Activated CD4-positive, alpha-beta T cell treated with anti-CD3 and anti-CD28 coated beads for 24 hours (primary cell): ENCODE results near the gene RASSF7.

Experiments
- DNase-seq, 2 donors: peaks; one replicate each; pipeline ENCODE4 v3.0.0-alpha.2; 2020; ENCODE audit warnings: low read depth in 2 of 2

Gene RASSF7

DNA sequence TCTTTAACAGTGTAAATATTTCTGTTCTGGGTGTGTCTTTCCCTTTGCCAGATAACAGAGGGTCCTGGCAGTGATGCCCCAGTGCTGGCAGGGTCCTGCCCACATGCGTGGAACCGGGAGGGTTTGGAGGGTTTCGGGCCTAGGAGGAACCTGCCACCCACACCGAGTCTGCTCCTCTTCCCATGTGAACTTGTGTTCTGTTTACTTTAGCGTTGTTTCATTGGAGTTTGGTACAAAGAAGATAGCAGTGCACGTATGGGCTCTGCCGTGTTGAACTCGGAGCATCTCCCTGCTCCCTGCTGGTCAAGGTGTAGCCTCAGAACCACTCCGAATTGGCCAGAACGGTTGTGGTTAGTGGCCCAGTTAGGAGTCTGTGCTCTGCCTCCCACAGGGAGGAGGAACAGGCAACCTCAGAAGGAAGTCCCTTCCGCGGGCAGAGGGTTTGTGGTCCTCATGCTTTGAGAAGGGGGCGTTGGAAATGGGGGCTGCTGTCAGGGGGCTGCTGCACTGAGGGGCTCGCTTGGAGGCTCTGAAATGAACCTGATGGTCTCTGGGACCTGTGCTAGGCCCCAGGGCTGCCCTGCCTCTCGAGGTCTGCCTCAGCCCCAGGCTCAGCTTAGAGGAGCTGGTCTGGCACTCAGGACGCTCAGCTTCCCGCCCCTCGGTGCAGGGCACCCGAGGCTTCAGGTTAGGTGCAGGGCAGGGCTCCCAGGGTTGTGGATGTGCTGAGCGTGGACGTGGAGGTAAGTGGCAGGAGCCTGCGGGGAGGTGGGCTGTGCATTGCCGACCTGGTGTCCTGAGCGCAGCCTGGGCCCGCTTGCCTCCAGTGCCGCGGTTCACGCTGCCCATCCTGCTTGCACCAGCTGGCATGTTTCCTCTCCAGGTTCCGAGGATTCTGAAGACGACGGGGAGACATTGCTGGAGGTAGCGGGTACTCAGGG lies 25.9 kb downstream of the RASSF7 start:
- no peak for DNase-seq

DNA sequence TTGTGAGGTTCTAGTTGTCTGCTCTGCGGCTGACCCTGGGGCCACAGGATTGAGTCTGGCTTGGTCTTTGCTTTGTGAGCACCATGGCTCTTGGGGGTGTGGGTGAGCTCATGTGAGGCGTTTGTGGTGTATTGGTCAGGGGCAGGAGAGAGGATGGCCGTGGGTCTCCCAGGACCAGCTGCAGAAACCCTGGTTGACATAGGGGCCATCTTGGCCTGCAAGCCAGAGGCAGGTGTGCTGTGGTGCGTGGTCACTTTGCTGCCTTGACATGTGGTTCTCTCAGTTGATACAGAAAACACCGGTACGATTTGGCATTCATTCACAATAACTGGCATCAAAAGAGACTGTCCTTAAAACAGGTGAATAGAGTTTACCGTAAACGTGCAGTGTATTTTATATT lies 26.8 kb downstream of the RASSF7 start:
- no peak for DNase-seq

DNA sequence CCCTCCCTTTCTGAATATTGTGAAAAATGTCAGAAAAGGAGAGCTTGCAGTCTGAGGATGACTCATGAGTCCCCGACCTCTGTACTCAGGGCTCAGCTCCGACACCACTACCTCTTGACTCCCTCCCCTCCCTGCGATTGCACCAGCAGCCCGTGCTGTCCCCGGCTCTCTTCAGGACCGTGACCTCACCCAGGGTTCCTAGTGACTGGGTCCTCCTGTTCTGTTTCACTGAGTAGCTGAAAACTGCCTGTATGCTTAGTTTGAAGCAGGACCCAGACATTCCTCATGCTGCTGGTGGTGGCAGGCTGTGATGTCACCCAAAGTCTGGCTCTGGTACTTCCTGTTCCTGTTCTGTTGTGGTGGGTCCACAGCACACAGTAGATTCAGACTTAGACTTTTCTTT lies 27.2 kb downstream of the RASSF7 start:
- peak; percentile 36 to 37 for DNase-seq

DNA sequence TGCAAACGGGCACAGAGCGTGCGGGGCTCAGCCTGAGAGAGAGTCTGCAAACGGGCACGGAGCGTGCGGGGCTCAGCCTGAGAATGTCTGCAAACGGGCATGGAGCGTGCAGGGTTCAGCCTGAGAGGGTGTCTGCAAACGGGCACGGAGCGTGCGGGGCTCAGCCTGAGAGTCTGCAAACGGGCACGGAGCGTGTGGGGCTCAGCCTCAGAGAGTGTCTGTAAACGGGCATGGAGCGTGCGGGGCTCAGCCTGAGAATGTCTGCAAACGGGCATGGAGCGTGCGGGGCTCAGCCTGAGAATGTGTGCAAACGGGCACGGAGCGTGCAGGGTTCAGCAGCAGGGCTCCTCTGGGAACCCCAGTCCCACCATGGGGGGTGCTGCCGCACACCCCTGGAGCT lies 29.0 kb downstream of the RASSF7 start:
- no peak for DNase-seq

DNA sequence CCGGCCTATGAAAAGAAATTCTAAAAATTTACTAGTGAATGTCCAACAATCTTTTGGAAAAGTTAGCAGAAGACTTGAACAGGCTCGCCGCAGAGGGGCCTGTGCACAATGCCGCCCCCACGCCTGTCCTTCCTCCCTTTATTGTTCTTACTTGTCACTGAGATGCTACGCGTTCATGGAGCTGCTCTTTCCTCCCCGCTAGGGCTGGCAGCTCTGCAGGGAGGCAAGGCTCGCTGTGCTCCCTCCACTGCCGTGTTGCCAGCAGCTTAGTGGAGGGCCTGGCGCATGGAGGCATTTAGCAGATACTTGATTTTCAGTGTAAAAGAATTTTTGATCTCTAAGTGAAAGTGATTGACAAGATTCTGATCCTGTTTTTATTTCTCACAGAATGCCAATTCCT lies 30.2 kb downstream of the RASSF7 start:
- DNase-seq, result no peak

DNA sequence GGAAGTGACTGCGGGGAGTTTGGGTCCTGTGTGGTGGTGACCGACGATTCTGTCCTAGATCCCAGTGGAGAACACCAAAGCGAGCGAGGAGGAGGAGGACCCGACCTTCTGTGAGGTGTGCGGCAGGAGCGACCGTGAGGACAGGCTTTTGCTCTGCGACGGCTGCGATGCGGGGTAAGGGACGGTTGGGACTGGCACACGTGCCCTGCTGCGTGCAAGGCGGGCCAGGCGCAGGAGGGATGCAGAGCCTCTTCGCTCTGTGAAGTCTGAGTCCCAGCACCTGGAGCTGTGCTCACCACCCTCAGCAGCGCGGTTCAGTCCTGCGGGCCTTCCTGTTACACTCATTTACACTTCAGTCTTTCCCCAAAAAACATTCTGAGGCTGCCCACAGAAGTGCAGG lies 31.7 kb downstream of the RASSF7 start:
- no peak for DNase-seq

DNA sequence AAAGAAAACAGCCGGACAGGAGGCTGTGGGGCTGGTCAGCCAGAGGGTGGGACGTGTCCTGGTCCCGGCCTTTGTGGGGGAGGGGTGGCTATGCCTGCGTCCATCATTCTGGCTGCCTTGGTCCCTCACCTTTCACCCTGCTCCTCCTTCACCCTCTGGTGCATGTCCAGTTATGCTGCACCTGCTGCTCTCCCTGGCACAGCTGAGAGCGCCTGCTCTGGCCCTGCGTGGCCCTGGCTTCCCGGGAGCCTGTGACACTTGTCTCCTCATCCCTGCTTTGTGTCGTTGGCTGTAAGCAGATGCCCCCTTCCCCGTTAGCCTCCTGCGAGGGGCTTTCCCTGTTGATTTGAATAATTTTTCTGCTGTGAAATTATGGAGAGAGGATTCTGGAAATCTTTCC lies 32.1 kb downstream of the RASSF7 start:
- no peak for DNase-seq

DNA sequence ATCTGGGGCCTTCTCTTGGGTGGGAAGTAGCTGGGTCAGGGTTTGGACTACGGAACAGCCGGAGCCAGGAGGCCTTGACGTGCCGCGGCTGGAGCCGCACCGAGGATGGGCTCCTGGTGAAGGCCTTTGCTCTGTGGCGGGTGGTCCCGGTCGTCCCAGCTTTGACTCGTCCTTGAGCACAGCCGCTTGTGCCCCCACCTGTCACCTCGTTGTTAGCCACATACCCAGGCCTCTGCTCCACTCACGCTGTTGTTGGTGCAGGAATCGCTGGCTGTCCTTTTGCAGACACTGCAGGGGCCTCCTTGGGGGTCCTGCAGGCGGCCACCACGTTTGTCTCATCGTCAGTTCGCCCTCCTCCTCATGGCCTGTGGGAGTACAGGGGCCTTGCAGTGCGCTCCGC lies 32.6 kb downstream of the RASSF7 start:
- no peak for DNase-seq

DNA sequence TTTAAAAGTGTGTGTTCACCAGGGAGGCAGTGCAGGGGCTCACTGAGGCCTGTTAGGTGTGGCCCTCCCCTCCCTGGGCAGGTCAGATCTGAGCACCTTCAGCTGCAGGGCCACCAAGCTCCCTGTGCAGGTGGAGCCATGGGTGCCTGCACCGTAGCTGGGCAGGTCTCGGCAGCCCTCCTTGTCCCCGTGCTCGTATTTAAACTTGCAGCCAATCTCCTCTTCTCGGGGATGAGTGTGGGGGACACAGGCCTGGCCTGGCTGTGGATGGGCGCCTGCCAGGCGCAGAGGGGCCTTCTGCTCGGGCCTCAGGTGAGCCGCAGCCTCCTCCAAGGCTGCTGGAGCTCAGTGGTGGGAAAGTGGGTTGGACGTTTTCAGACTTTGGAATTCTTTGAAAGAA lies 34.6 kb downstream of the RASSF7 start:
- no peak for DNase-seq

DNA sequence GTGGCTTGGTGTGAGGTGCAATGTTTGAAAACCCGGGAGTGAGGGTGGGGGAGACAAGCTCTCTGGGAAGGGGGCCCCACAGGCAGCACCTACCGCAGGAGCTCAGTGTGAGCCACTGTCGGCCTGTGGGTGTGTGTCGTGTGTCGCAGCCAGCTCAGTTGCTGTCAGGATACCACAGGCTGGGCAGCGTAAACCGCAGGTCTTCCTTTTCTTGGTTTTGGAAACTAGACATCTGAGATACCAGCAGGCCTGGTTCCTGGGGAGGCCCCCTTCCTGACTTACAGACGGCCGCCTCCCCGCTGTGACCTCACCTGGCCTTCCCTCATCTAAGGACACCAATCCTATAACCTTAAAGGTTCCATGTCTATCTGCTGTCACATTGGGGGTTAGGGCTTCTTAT lies 35.6 kb downstream of the RASSF7 start:
- no peak for DNase-seq

DNA sequence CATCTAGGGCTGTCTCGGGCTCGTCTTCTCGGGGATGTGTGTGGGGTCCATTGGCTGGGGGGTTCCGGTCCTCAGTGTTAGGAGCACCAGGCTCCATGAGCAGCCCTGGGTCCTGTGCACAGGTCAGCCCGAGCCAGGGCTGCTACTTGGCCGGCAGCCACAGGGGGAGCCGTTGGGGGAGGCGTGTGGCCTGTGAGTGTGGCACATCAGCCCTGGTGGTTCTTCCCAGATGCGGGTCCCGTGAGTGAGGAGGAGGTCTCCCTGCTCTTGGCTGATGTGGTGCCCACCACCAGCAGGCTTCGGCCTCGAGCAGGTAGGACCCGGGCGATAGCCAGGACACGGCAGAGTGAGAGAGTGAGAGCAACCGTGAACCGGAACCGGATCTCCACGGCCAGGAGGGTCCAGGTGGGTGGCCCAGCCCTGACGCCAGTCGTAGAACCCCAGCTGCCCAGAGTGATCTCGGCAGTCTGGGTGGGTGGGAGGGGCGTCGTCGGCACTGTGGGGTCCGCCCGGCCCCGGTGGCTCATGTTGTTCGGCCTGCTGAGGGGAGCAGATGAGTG lies 36.5 kb downstream of the RASSF7 start:
- DNase-seq, result no peak

DNA sequence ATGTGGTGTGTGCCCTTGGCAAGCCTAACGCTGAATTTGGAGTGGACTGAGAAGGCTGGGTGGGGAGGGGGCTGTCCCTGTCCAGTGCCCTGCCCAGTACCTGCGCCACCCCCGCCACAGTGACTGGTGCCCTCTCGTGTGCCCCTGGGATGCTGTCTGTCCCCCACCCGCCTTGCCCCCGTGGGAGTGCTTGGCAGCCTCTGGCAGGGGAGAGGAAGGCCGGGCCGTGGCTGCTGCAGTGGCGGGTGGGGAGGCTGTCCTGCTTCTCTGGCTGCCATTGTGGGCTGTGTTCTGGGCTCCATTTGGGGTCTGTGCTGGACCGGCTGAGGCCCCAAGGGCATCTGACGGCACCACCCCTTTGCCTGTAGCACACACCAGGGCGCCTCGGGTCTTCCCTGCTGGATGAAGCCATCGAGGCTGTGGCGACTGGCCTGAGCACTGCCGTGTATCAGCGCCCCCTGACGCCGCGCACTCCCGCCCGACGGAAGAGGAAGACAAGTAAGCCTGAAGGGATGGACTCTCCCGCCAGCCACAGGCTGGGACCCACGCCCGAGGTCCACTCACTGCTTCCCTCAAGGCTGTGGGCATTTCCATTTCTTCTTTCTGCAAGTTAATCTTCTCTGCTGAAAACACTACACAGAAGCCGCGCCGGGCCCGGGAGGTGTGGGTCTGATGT lies 37.4 kb downstream of the RASSF7 start:
- no peak for DNase-seq

DNA sequence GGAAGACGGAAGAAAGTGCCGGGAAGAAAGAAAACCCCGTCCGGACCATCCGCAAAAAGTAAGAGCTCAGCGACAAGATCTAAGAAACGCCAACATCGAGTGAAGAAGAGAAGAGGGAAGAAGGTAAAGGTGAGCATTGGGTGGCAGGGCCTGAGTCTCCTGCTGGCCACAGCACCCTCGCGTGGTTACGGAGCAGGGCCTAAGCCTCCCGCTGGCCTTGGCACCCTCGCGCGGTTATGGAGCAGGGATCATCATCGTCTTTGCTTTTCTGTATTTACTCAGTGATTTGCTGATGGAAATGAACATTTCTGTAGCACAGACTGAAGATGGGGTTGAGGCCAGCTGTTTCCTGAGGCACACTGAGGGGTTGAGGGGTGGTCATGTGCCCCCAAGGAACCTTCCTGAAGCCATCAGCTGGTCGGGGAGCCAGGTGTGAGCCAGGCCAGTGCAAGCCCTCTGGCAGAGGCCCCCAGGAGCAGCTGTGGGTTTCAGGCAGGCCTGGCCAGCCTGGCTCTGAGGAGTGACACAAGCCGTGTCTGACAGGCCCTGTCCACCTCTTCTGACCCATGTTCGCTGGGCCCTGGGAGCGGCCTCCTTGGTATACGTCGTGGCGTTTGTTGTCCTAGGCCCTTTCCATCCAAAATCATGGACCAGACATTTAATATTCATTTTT lies 40.9 kb downstream of the RASSF7 start:
- DNase-seq, result no peak

DNA sequence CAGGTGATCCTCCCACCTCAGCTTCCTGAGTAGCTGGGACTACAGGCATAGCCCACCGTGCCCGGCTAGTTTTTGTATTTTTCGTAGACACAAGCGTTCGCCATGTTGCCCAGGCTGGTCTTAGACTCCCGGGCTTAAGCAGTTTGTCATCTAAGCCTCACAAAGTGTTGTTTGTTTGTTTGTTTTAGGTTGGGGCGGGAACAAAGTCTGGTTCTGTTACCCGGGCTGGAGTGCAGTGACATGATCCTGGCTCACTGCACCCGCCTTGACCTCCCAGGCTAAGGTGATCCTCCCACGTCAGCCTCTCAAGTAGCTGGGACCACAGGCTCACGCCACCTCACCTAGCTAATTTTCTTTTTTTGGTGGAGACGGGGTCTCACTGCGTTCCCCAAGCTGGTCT lies 42.4 kb downstream of the RASSF7 start:
- DNase-seq, result no peak

DNA sequence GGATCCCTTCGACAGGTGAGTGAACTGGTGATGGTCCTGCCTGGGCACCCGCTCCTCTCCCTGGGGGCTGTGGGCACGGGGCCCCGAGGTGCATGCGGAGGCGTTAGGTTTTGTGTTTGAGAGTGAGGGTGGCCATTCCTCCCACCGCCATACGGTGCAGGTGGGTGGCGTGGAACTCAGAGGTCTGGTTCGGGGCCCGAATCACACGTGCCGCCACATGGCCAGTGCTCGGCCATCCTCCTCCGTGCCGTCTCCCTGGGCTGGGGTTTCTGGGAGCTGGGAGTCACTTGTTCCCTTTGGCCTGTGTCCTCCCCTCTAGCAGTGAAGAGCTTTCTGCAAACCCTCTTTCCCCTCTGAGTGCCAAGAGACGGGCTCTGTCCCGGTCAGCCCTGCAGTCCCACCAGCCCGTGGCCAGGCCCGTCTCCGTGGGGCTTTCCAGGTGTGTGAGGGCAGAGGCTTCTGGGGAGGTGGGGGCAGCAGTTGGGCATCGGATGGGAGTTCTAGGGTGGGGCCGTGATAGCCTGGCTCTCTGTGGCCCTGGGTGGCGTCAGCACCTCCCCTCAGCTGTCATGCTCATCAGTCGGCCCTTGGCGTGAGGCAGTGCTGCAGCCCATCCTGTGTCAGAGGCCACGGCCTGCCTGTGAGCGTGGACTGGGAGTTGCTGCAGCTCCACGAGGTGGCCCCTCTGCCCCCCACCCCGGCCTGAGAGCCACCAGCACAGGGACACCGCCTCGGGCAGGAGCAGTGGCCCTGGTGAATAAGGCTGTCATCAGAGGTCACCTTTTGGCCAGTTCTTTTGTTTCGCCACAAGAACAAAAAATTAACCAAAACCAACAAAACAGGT lies 44.7 kb downstream of the RASSF7 start:
- DNase-seq, result no peak

DNA sequence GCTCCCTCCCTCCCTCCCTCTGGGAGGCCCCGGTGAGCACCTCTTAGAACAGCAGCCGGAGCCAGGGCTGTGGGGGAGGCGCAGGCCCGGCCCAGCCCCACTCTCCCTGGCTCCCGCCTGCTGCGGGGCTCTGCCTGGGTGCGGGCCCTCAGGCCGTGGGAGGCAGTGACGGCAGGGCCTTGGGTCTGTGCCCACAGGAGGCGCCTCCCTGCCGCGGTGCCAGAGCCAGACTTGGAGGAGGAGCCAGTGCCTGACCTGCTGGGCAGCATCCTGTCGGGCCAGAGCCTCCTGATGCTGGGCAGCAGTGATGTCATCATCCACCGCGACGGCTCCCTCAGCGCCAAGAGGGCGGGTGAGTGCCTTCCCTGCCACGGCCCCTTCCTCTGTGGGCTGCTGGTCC lies 45.5 kb downstream of the RASSF7 start:
- DNase-seq, result no peak

DNA sequence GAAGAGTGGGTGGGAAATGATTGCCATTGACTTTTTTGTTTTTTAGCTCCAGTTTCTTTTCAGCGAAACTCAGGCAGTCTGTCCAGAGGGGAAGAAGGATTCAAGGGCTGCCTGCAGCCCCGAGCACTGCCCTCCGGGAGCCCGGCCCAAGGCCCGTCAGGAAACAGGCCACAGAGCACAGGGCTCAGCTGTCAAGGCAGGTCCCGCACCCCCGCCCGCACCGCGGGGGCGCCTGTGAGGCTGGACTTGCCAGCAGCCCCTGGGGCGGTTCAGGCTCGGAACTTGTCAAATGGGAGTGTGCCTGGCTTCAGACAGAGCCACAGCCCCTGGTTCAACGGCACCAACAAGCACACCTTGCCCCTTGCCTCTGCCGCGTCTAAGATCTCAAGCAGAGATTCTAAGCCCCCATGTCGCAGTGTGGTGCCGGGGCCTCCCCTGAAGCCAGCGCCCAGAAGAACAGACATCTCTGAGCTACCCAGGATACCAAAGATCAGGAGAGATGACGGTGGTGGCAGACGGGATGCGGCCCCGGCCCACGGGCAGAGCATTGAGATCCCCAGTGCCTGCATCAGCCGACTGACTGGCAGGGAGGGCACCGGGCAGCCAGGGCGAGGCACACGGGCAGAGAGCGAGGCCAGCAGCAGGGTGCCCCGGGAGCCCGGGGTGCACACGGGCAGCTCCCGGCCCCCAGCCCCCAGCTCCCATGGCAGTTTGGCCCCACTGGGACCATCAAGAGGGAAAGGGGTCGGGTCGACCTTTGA lies 46.4 kb downstream of the RASSF7 start:
- DNase-seq, result no peak

DNA sequence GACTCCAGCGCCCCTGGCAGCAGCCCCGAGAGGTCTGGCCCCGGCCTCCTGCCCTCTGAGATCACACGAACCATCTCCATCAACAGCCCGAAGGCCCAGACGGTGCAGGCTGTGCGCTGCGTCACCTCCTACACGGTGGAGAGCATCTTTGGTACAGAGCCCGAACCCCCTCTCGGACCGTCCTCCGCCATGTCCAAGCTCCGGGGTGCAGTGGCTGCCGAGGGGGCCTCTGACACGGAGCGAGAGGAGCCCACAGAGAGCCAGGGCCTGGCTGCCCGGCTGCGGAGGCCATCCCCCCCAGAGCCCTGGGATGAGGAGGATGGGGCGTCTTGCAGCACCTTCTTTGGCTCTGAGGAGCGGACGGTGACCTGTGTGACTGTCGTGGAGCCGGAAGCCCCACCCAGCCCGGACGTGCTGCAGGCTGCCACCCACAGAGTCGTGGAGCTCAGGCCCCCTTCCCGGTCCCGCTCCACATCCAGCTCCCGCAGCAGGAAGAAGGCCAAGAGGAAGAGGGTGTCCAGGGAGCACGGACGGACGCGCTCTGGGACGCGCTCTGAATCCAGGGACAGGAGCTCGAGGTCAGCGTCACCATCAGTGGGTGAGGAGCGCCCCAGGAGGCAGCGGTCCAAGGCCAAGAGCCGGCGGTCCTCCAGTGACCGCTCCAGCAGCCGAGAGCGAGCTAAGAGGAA lies 47.3 kb downstream of the RASSF7 start:
- no peak for DNase-seq

DNA sequence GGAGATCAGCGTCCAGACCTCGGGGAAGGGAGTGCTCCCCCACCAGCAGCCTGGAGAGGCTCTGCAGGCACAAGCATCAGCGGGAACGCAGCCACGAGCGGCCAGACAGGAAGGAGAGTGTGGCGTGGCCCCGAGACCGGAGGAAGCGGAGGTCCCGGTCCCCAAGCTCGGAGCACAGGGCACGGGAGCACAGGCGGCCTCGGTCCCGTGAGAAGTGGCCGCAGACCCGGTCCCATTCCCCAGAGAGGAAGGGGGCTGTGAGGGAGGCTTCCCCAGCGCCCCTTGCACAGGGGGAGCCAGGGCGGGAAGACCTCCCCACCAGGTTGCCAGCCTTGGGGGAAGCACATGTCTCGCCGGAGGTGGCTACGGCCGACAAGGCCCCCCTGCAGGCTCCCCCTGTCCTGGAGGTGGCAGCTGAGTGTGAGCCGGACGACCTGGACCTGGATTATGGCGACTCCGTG lies 48.1 kb downstream of the RASSF7 start:
- DNase-seq, result no peak

DNA sequence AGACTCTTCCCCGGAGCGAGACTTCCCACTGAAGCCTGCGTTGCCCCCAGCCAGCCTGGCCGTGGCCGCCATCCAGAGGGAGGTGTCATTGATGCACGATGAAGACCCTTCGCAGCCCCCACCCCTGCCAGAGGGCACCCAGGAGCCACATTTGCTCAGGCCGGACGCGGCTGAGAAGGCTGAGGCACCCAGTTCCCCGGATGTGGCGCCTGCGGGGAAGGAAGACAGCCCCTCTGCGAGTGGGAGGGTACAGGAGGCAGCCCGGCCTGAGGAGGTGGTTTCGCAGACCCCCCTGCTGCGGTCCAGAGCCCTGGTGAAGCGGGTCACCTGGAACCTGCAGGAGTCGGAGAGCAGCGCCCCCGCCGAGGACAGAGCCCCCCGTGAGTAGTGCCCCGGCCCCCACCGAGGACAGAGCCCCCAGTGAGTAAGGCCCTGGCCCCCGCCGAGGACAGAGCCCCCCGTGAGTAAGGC lies 48.6 kb downstream of the RASSF7 start:
- DNase-seq, result no peak
